Left ventricle myocardium inferior (tissue), 1 donor: Measurements from ENCODE around the gene PRAMEF18. TPM values are rescaled to one million over a fixed set of nuclear protein-coding genes. Genes with fewer than 3 reads are reported as not detected.

Experiments used
- total RNA-seq: library from RNA; stranded (reverse); fragmentation: NEBNext Ultra II Directional; extraction: Animal tissue kit (Norgen Biotek cat#: 25700); gene quantifications from one replicate; pipeline ENCODE4 v1.2.1, GENCODE V29; 2021
- donor health status: DM: no; HTN: yes; CAD: no; lungs with severe emphysema.

Gene PRAMEF18
- total RNA-seq, 1 donor from 2014 or later = not detected

Other genes starting within 250 kb of the PRAMEF18 start
- gene PRAMEF27, start 169.6 kb downstream of the PRAMEF18 start, total RNA-seq = not detected
- not detected for gene HNRNPCL3, start 165.4 kb downstream of the PRAMEF18 start, total RNA-seq
- gene PRAMEF25, start 155.4 kb downstream of the PRAMEF18 start, total RNA-seq = not detected
- not detected for gene HNRNPCL2, start 109.3 kb downstream of the PRAMEF18 start, total RNA-seq
- not detected for gene PRAMEF26, start 70.1 kb downstream of the PRAMEF18 start, total RNA-seq
- not detected for gene HNRNPCL4, start 60.5 kb downstream of the PRAMEF18 start, total RNA-seq
- not detected for gene PRAMEF9, start 54.3 kb downstream of the PRAMEF18 start, total RNA-seq
- gene PRAMEF13, start 24.7 kb downstream of the PRAMEF18 start, total RNA-seq = not detected
- gene PRAMEF5, start 28.0 kb upstream of the PRAMEF18 start, total RNA-seq = not detected
- gene PRAMEF8, start 59.0 kb upstream of the PRAMEF18 start, total RNA-seq = not detected
- not detected for gene PRAMEF33, start 77.4 kb upstream of the PRAMEF18 start, total RNA-seq
- not detected for gene PRAMEF15, start 89.4 kb upstream of the PRAMEF18 start, total RNA-seq
- not detected for gene PRAMEF14, start 121.0 kb upstream of the PRAMEF18 start, total RNA-seq
- gene PRAMEF19, start 145.8 kb upstream of the PRAMEF18 start, total RNA-seq = not detected
- gene PRAMEF17, start 163.5 kb upstream of the PRAMEF18 start, total RNA-seq = not detected
- not detected for gene PRAMEF20, start 184.3 kb upstream of the PRAMEF18 start, total RNA-seq